Glutamatergic neuron (in vitro differentiated cells): ENCODE results near the gene NDUFV2. TPM values are rescaled to one million over a fixed set of nuclear protein-coding genes. Genes with fewer than 3 reads are reported as not detected.

Source experiments
- DNase-seq: peaks from one replicate; pipeline ENCODE4 v3.0.0; 2022
- H3K27ac Mint-ChIP-seq: one replicate; pipeline ENCODE4 v1.8.0; 2020; ENCODE audit warnings: mild to moderate bottlenecking, mixed read lengths, inconsistent platforms; ENCODE audit not compliant: unreplicated experiment
- H3K27me3 Mint-ChIP-seq: one replicate; pipeline ENCODE4 v1.8.0; 2020; ENCODE audit warnings: mild to moderate bottlenecking, moderate library complexity, mixed read lengths, inconsistent platforms; ENCODE audit not compliant: unreplicated experiment
- H3K36me3 Mint-ChIP-seq: one replicate; pipeline ENCODE4 v1.8.0; 2020; ENCODE audit warnings: mild to moderate bottlenecking, mixed read lengths, inconsistent platforms; ENCODE audit not compliant: unreplicated experiment
- H3K4me1 Mint-ChIP-seq: one replicate; pipeline ENCODE4 v1.8.0; 2020; ENCODE audit warnings: mild to moderate bottlenecking, low read depth, mixed read lengths, inconsistent platforms; ENCODE audit not compliant: unreplicated experiment
- H3K4me3 Mint-ChIP-seq: one replicate; pipeline ENCODE4 v1.8.0; 2020; ENCODE audit warnings: mild to moderate bottlenecking, mixed read lengths, inconsistent platforms; ENCODE audit not compliant: unreplicated experiment
- H3K9me3 Mint-ChIP-seq: one replicate; pipeline ENCODE4 v1.8.0; 2020; ENCODE audit warnings: mild to moderate bottlenecking, moderate library complexity, mixed read lengths, inconsistent platforms; ENCODE audit not compliant: unreplicated experiment
- CTCF ChIP-seq: fragments of 200-600 bp; sonication (generic); IDR thresholded peaks from one replicate; pipeline ENCODE4 v1.5.0; 2021; ENCODE audit not compliant: partially characterized antibody, unreplicated experiment
- total RNA-seq: library from RNA; stranded (reverse); fragmentation: NEBNext Ultra II Directional; extraction: Animal tissue kit (Norgen Biotek cat#: 25700); gene quantifications from one replicate; pipeline ENCODE4 v1.2.1, GENCODE V29; 2021; ENCODE audit not compliant: unreplicated experiment

Gene NDUFV2
- total RNA-seq, 1 donor from 2014 or later = 133 TPM

GRCh38 chr18:9058406-9058805 is 44.1 kb upstream of the NDUFV2 start:
- no peak for DNase-seq
- Mint-ChIP-seq H3K9me3 (peaks cover 1% of the 10 kb centered on the region), H3K4me1 (peaks cover 6% of the 10 kb centered on the region), H3K27me3 (no peaks in the 10 kb centered on the region), H3K27ac (peak overlapping the region; percentile 10), H3K4me3 (no peak overlapping the region), H3K36me3 (no peaks in the 10 kb centered on the region)
- no peak for TF ChIP-seq CTCF

GRCh38 chr18:9062418-9062751 is 40.1 kb upstream of the NDUFV2 start:
- no peak for DNase-seq
- H3K27ac Mint-ChIP-seq = no peak overlapping the region
- H3K4me3 Mint-ChIP-seq = no peak overlapping the region
- H3K4me1 Mint-ChIP-seq = peaks cover 6% of the 10 kb centered on the region
- H3K36me3 Mint-ChIP-seq = no peaks in the 10 kb centered on the region
- no peaks in the 10 kb centered on the region for H3K9me3 Mint-ChIP-seq
- TF ChIP-seq CTCF = no peak
- H3K27me3 Mint-ChIP-seq = no peaks in the 10 kb centered on the region

- Mint-ChIP-seq H3K27me3 (no peaks in the 10 kb centered on the region), H3K9me3 (no peaks in the 10 kb centered on the region), H3K36me3 (no peaks in the 10 kb centered on the region), H3K4me3 (no peak overlapping the region), H3K27ac (no peak overlapping the region), H3K4me1 (peaks cover 4% of the 10 kb centered on the region)
- no peak for DNase-seq
- TF ChIP-seq CTCF = no peak
Observed at GRCh38 chr18:9065864-9066263, 36.6 kb upstream of the NDUFV2 start.

- no peak for TF ChIP-seq CTCF
- H3K4me1 Mint-ChIP-seq = peaks cover 4% of the 10 kb centered on the region
- no peaks in the 10 kb centered on the region for H3K27me3 Mint-ChIP-seq
- H3K27ac Mint-ChIP-seq = no peak overlapping the region
- H3K4me3 Mint-ChIP-seq = no peak overlapping the region
- H3K9me3 Mint-ChIP-seq = no peaks in the 10 kb centered on the region
- DNase-seq = no peak
- H3K36me3 Mint-ChIP-seq = no peaks in the 10 kb centered on the region
Observed at GRCh38 chr18:9066358-9066757, 36.1 kb upstream of the NDUFV2 start.

- no peak for DNase-seq
- H3K36me3 Mint-ChIP-seq = no peaks in the 10 kb centered on the region
- H3K9me3 Mint-ChIP-seq = no peaks in the 10 kb centered on the region
- H3K27me3 Mint-ChIP-seq = no peaks in the 10 kb centered on the region
- no peak overlapping the region for H3K4me3 Mint-ChIP-seq
- H3K27ac Mint-ChIP-seq = no peak overlapping the region
- peaks cover 4% of the 10 kb centered on the region for H3K4me1 Mint-ChIP-seq
- TF ChIP-seq CTCF = no peak
Observed at GRCh38 chr18:9066817-9067306, 35.6 kb upstream of the NDUFV2 start.
